ENCODE measurements around the gene TMEM39A.

DNA sequence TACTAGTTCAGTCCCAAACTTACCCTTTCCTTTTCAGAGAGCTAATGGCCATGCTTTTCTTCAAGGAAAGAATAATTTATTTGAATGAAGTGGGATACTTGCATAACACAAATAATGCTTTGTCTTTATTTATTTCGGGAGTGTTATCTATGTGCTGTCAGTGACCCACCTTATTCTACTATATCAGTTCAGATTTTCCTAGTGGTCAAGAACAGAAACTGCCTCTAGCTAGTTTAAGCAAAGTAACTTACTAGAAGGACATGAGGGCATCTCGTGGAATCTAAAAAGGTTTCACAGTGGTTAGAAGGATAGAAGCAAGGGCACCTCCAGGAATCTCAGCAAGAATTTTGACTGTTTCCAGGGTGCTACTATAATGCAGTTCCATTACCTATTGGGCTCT, 31.2 kb upstream of the TMEM39A start:
- no peak for TF ChIP-seq CTCF (IDR thresholded peaks at IDR 0.05)
- no peak for TF ChIP-seq POLR2A (IDR thresholded peaks at IDR 0.05)

All from thyroid gland (tissue), 4 donors.